ENCODE measurements around the gene INKA1. TPM values are rescaled to one million over a fixed set of nuclear protein-coding genes. Genes with fewer than 3 reads are reported as not detected.

Gene INKA1
- total and polyA plus RNA-seq, 9 donors: 0.25 to 5.5 (median 3.4) TPM

GRCh38 chr3:49785565-49786356 is 17.3 kb upstream of the INKA1 start:
- Histone ChIP-seq H3K27ac (peak overlapping the region; percentile 85 to 94), H3K27me3 (no peaks in the 10 kb centered on the region), H3K4me3 (peak overlapping the region; percentile 100), H3K36me3 (no peaks in the 10 kb centered on the region), H3K4me1 (ENCODE audit: insufficient read depth) (peaks cover 14% of the 10 kb centered on the region), H3K9me3 (no peaks in the 10 kb centered on the region)
- WGBS, 3 donors: 1% methylated on average over 22 to 50 of the region's 50 CpGs
- intact Hi-C loops (cut with DNase I): loop anchor here in 2 of 4 donors (2.0 to 5.0 kb wide), 2 partner anchors 63 kb away; partner anchors contain the start of gene GMPPB (in 2 of the 2)
- no peak for TF ChIP-seq POLR2A (IDR thresholded peaks at IDR 0.05)
- TF ChIP-seq CTCF (IDR thresholded peaks at IDR 0.05): no peak
- TF ChIP-seq EP300 (IDR thresholded peaks at IDR 0.05): no peak
- no peak for DNase-seq

- no peaks in the 10 kb centered on the region for H3K36me3 ChIP-seq
- peak; percentile 100 for DNase-seq
- H3K27me3 ChIP-seq: no peaks in the 10 kb centered on the region
- H3K4me3 ChIP-seq: peak within 1 kb of the TSS; percentile 100
- H3K4me1 ChIP-seq (ENCODE audit: insufficient read depth): peaks cover 12% of the 10 kb centered on the region
- no peaks in the 10 kb centered on the region for H3K9me3 ChIP-seq
- 5% methylated on average over 35 to 55 of the region's 55 CpGs for WGBS, 3 donors
- peak within 1 kb of the TSS; percentile 87 to 94 for H3K27ac ChIP-seq
- intact Hi-C loops (cut with DNase I): loop anchor here in 2 of 4 donors (2.0 to 5.0 kb wide), 2 partner anchors 64 kb away; partner anchors contain the start of gene GMPPB (in 2 of the 2)
- TF ChIP-seq POLR2A (IDR thresholded peaks at IDR 0.05) (peak; percentile 72), EP300 (IDR thresholded peaks at IDR 0.05) (no peak), CTCF (IDR thresholded peaks at IDR 0.05) (peak in 2 of 3 donors; percentile 13 to 19)
Measured at GRCh38 chr3:49786357-49787181, 16.5 kb upstream of the INKA1 start, which contains the start of gene IP6K1. Gene IP6K1, minus strand, starts transcription at chr3:49786542. Its CDS starts 38,502 bp downstream, at chr3:49748040.

GRCh38 chr3:49787182-49787464 is 15.9 kb upstream of the INKA1 start:
- H3K27me3 ChIP-seq: no peaks in the 10 kb centered on the region
- peak overlapping the region; percentile 37 for H3K4me3 ChIP-seq
- TF ChIP-seq EP300 (IDR thresholded peaks at IDR 0.05) (no peak), POLR2A (IDR thresholded peaks at IDR 0.05) (no peak), CTCF (IDR thresholded peaks at IDR 0.05) (no peak)
- peaks cover 12% of the 10 kb centered on the region for H3K4me1 ChIP-seq (ENCODE audit: insufficient read depth)
- no peak for DNase-seq
- peak overlapping the region; percentile 87 to 94 for H3K27ac ChIP-seq
- H3K9me3 ChIP-seq: no peaks in the 10 kb centered on the region
- intact Hi-C loops (cut with DNase I): loop anchor here in 2 of 4 donors (2.0 to 5.0 kb wide), 2 partner anchors 64 to 65 kb away; partner anchors contain the start of gene GMPPB (in 2 of the 2)
- 69 to 83% (median 77%) methylated on average over 3 of the region's 3 CpGs for WGBS, 3 donors
- no peaks in the 10 kb centered on the region for H3K36me3 ChIP-seq

- H3K4me3 ChIP-seq: no peak overlapping the region
- DNase-seq: peak in 1 of 5 donors; percentile 25
- no peaks in the 10 kb centered on the region for H3K36me3 ChIP-seq
- intact Hi-C loops (cut with DNase I): loop anchor here in 2 of 4 donors (2.0 to 5.0 kb wide), 2 partner anchors 65 kb away; partner anchors contain the start of gene GMPPB (in 2 of the 2)
- H3K4me1 ChIP-seq (ENCODE audit: insufficient read depth): peaks cover 12% of the 10 kb centered on the region
- 89% methylated on average over 5 of the region's 5 CpGs for WGBS, 3 donors
- no peaks in the 10 kb centered on the region for H3K9me3 ChIP-seq
- no peaks in the 10 kb centered on the region for H3K27me3 ChIP-seq
- no peak for TF ChIP-seq CTCF (IDR thresholded peaks at IDR 0.05)
- no peak for TF ChIP-seq EP300 (IDR thresholded peaks at IDR 0.05)
- no peak for TF ChIP-seq POLR2A (IDR thresholded peaks at IDR 0.05)
- H3K27ac ChIP-seq: peak overlapping the region; percentile 87 to 94
Measured at GRCh38 chr3:49787536-49787935, 15.5 kb upstream of the INKA1 start.
